IPS-15b (cell line): ENCODE measurements around the gene HBE1.
"Not testable (repeated sequence)": the region's sequence is repeated elsewhere in the genome, so short reads cannot be mapped to it uniquely, and the experiment has no call there.

Experiments
- H3K27me3 ChIP-seq: one replicate; pipeline ENCODE4 v1.6.1; 2013; ENCODE audit warnings: low read length; ENCODE audit not compliant: control insufficient read depth, insufficient read depth
- H3K36me3 ChIP-seq: one replicate; pipeline ENCODE4 v1.6.1; 2013; ENCODE audit warnings: low read length; ENCODE audit not compliant: control insufficient read depth, insufficient read depth
- H3K4me1 ChIP-seq: one replicate; pipeline ENCODE4 v1.6.1; 2013; ENCODE audit warnings: mild to moderate bottlenecking, low read length; ENCODE audit not compliant: control insufficient read depth, insufficient read depth
- H3K4me3 ChIP-seq: one replicate; pipeline ENCODE4 v1.5.1; 2013; ENCODE audit warnings: low read depth, low read length
- H3K9ac ChIP-seq: one replicate; pipeline ENCODE4 v1.6.1; 2013; ENCODE audit warnings: low read depth, mild to moderate bottlenecking, low read length
- H3K9me3 ChIP-seq: one replicate; pipeline ENCODE4 v1.6.1; 2013; ENCODE audit warnings: mild to moderate bottlenecking, low read length; ENCODE audit not compliant: control insufficient read depth, insufficient read depth

Gene HBE1

GRCh38 chr11:5269715-5270147, at the start of gene HBE1:
HBE1 (minus strand) TSS chr11:5269945; CDS start chr11:5269890, 55 bp downstream.
- no peaks in the 10 kb centered on the region for H3K27me3 ChIP-seq
- no peak within 1 kb of the TSS for H3K9ac ChIP-seq

GRCh38 chr11:5317292-5317691, 47.5 kb upstream of the HBE1 start:
- Histone ChIP-seq H3K9me3 (no peaks in the 10 kb centered on the region), H3K4me3 (no peak overlapping the region), H3K4me1 (no peaks in the 10 kb centered on the region), H3K27me3 (no peaks in the 10 kb centered on the region), H3K36me3 (no peaks in the 10 kb centered on the region), H3K9ac (no peak overlapping the region)

More at GRCh38 chr11:5269715-5270147, at the start of gene HBE1:
- H3K9me3 ChIP-seq = no peaks in the 10 kb centered on the region
- peaks cover 5% of the 10 kb centered on the region for H3K4me1 ChIP-seq
- H3K36me3 ChIP-seq = no peaks in the 10 kb centered on the region
- no peak within 1 kb of the TSS for H3K4me3 ChIP-seq

GRCh38 chr11:5313326-5314023, 43.7 kb upstream of the HBE1 start:
- not testable (repeated sequence) for H3K4me1 ChIP-seq

GRCh38 chr11:5310423-5310822, 40.7 kb upstream of the HBE1 start:
- no peak overlapping the region for H3K4me3 ChIP-seq
- H3K9ac ChIP-seq = no peak overlapping the region
- no peaks in the 10 kb centered on the region for H3K27me3 ChIP-seq
- no peaks in the 10 kb centered on the region for H3K36me3 ChIP-seq
- no peaks in the 10 kb centered on the region for H3K4me1 ChIP-seq
- no peaks in the 10 kb centered on the region for H3K9me3 ChIP-seq

More at GRCh38 chr11:5313326-5314023, 43.7 kb upstream of the HBE1 start:
- H3K27me3 ChIP-seq, H3K36me3 ChIP-seq, H3K4me3 ChIP-seq, H3K9me3 ChIP-seq, H3K9ac ChIP-seq: not testable (repeated sequence)

- H3K9me3 ChIP-seq = no peaks in the 10 kb centered on the region
- no peaks in the 10 kb centered on the region for H3K27me3 ChIP-seq
- no peak overlapping the region for H3K4me3 ChIP-seq
- H3K9ac ChIP-seq = no peak overlapping the region
- no peaks in the 10 kb centered on the region for H3K4me1 ChIP-seq
- no peaks in the 10 kb centered on the region for H3K36me3 ChIP-seq
These were observed 37.7 kb upstream of the HBE1 start for GRCh38 chr11:5307256-5308019.

- H3K9ac ChIP-seq = no peak overlapping the region
- no peaks in the 10 kb centered on the region for H3K27me3 ChIP-seq
- H3K4me1 ChIP-seq = no peaks in the 10 kb centered on the region
- H3K9me3 ChIP-seq = no peaks in the 10 kb centered on the region
- H3K4me3 ChIP-seq = no peak overlapping the region
- no peaks in the 10 kb centered on the region for H3K36me3 ChIP-seq
These were observed 34.3 kb upstream of the HBE1 start for GRCh38 chr11:5304046-5304445.

- H3K9me3 ChIP-seq = no peaks in the 10 kb centered on the region
- no peak overlapping the region for H3K4me3 ChIP-seq
- H3K27me3 ChIP-seq = no peaks in the 10 kb centered on the region
- H3K36me3 ChIP-seq = no peaks in the 10 kb centered on the region
- no peaks in the 10 kb centered on the region for H3K4me1 ChIP-seq
- H3K9ac ChIP-seq = no peak overlapping the region
These were observed 33.9 kb upstream of the HBE1 start for GRCh38 chr11:5303626-5304025.

GRCh38 chr11:5301846-5302245, 32.1 kb upstream of the HBE1 start, which contains the start of gene OR51B4:
OR51B4 (minus strand) TSS chr11:5301946; CDS start chr11:5301946, 0 bp downstream.
- Histone ChIP-seq H3K9me3 (no peaks in the 10 kb centered on the region), H3K4me3 (no peak within 1 kb of the TSS), H3K4me1 (no peaks in the 10 kb centered on the region), H3K36me3 (no peaks in the 10 kb centered on the region), H3K27me3 (no peaks in the 10 kb centered on the region), H3K9ac (no peak within 1 kb of the TSS)

- Histone ChIP-seq H3K27me3 (no peaks in the 10 kb centered on the region), H3K4me1 (no peaks in the 10 kb centered on the region), H3K9me3 (no peaks in the 10 kb centered on the region), H3K4me3 (no peak overlapping the region), H3K9ac (no peak overlapping the region), H3K36me3 (no peaks in the 10 kb centered on the region)
These were observed 30.5 kb upstream of the HBE1 start for GRCh38 chr11:5300251-5300650.

GRCh38 chr11:5298451-5298850, 28.7 kb upstream of the HBE1 start:
- H3K4me3 ChIP-seq = no peak overlapping the region
- no peaks in the 10 kb centered on the region for H3K4me1 ChIP-seq
- no peak overlapping the region for H3K9ac ChIP-seq
- no peaks in the 10 kb centered on the region for H3K9me3 ChIP-seq
- H3K36me3 ChIP-seq = no peaks in the 10 kb centered on the region
- no peaks in the 10 kb centered on the region for H3K27me3 ChIP-seq

GRCh38 chr11:5297721-5298323, 28.1 kb upstream of the HBE1 start:
- Histone ChIP-seq H3K4me1 (no peaks in the 10 kb centered on the region), H3K9ac (no peak overlapping the region)

More at GRCh38 chr11:5297721-5298323, 28.1 kb upstream of the HBE1 start:
- Histone ChIP-seq H3K36me3 (no peaks in the 10 kb centered on the region), H3K27me3 (no peaks in the 10 kb centered on the region), H3K9me3 (no peaks in the 10 kb centered on the region), H3K4me3 (no peak overlapping the region)
